ENCODE results near the gene PIBF1. TPM values are rescaled to one million over a fixed set of nuclear protein-coding genes. Genes with fewer than 3 reads are reported as not detected.

The PIBF1 gene
- total and polyA plus RNA-seq, 2 donors (not counting 1 experiment from before 2014, with no cell fraction given): 9.6 to 25.1 TPM

DNA sequence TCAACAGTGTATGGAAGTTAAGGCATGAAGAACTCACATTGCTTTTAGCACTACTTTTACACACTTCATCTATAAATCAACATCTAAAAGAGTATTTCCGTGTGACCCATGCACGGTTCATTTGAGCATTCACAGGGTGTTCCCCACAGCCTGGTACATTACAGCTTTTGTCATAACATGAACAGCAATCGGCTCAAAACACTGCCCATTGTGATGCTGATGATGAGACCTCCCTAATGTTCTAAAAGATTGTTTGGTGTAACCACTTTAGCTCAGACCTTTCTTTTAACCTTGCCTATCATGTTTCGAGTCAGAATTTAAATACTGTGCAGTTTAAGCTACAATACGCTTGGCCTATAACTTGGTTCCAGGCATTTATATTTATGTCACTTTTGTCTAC is 272.8 kb downstream of the PIBF1 start:
- H3K4me3 ChIP-seq (replicated peaks in 1 of 4; ENCODE audit: control extremely low read depth in 1 of 4, insufficient read depth in 1 of 4, low read depth in 3 of 4, low read length in 4 of 4): no peak overlapping the region
- TF ChIP-seq EZH2 (IDR thresholded peaks at IDR 0.05; ENCODE audit: low read length, missing control alignments): no peak
- TF ChIP-seq, protein P1, sequence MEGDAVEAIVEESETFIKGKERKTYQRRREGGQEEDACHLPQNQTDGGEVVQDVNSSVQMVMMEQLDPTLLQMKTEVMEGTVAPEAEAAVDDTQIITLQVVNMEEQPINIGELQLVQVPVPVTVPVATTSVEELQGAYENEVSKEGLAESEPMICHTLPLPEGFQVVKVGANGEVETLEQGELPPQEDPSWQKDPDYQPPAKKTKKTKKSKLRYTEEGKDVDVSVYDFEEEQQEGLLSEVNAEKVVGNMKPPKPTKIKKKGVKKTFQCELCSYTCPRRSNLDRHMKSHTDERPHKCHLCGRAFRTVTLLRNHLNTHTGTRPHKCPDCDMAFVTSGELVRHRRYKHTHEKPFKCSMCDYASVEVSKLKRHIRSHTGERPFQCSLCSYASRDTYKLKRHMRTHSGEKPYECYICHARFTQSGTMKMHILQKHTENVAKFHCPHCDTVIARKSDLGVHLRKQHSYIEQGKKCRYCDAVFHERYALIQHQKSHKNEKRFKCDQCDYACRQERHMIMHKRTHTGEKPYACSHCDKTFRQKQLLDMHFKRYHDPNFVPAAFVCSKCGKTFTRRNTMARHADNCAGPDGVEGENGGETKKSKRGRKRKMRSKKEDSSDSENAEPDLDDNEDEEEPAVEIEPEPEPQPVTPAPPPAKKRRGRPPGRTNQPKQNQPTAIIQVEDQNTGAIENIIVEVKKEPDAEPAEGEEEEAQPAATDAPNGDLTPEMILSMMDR (conservative IDR thresholded peaks at IDR 0.05 in 1 of 2, IDR thresholded peaks at IDR 0.05 in 1 of 2; ENCODE audit: low read depth in 1 of 2, low read length in 2 of 2): no peak
- H3K4me1 ChIP-seq (ENCODE audit: control insufficient read depth, extremely low read depth, insufficient read depth, low read length): no peaks in the 10 kb centered on the region

DNA sequence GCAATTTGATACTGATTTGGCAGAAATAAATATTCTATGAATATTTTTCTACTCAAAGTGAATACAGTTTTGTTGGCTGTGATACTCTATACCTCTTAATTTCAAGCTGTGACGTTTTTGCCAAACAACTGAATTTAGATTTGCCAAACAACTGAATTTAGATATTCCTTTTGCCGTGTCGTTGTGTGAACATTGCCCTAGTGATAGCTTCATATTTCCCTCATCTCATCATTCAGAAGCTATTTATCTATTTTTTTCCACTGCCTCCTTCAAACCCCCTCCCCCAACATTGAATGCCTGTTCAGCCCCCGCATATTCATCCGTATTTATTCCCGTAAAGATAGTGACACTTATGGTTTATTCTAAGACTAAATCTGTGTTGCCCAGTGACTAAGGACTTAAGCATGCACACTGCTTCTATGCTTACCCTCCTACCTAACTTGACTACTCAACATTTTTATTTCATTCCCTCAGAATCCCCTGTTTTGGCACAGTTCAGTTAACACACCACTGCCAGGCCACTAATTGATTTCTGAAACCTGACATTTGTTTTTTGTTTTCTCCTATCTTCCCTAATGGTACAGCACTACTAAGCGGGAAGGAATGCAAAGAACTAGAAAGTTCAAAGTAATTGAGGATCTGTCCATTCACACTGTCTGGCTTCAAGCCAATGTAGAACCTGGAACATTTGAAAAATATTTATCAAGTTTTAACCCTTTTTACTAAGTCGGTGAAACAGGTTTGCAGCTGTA is 274.1 kb downstream of the PIBF1 start:
- Histone ChIP-seq H4K20me1 (ENCODE audit: control insufficient read depth, extremely low read depth, insufficient read depth, low read length) (no peaks in the 10 kb centered on the region), H3K4me2 (ENCODE audit: extremely low read depth, insufficient read depth, low read length) (peak overlapping the region; percentile 9), H3K4me3 (replicated peaks in 1 of 4; ENCODE audit: control extremely low read depth in 1 of 4, insufficient read depth in 1 of 4, low read depth in 3 of 4, low read length in 4 of 4) (no peak overlapping the region), H3K27ac (ENCODE audit: insufficient read depth, low read length) (no peak overlapping the region), H3K9me3 (ENCODE audit: control insufficient read depth, insufficient read depth, low read depth, low read length) (no peaks in the 10 kb centered on the region), H3K27me3 (ENCODE audit: control insufficient read depth, insufficient read depth, low read length) (no peaks in the 10 kb centered on the region), H3K4me1 (ENCODE audit: control insufficient read depth, extremely low read depth, insufficient read depth, low read length) (no peaks in the 10 kb centered on the region), H3K36me3 (ENCODE audit: control insufficient read depth, insufficient read depth, low read length) (no peaks in the 10 kb centered on the region), H3K79me2 (ENCODE audit: control insufficient read depth, insufficient read depth, low read length) (no peaks in the 10 kb centered on the region), H3K9ac (ENCODE audit: insufficient read depth, low read length) (no peak overlapping the region), H2AFZ (ENCODE audit: low read length) (no peak overlapping the region)
- DNase-seq (ENCODE audit: low read depth in 2 of 2): peak; percentile 49 to 98
- TF ChIP-seq EZH2 (IDR thresholded peaks at IDR 0.05; ENCODE audit: low read length, missing control alignments): no peak
- TF ChIP-seq, protein P1 (conservative IDR thresholded peaks at IDR 0.05 in 1 of 2, IDR thresholded peaks at IDR 0.05 in 1 of 2; ENCODE audit: low read depth in 1 of 2, low read length in 2 of 2): no peak

More for the DNA sequence above, 272.8 kb downstream of the PIBF1 start:
- H3K36me3 ChIP-seq (ENCODE audit: control insufficient read depth, insufficient read depth, low read length): no peaks in the 10 kb centered on the region
- H3K27me3 ChIP-seq (ENCODE audit: control insufficient read depth, insufficient read depth, low read length): no peaks in the 10 kb centered on the region
- no peak overlapping the region for H3K27ac ChIP-seq (ENCODE audit: insufficient read depth, low read length)
- no peaks in the 10 kb centered on the region for H4K20me1 ChIP-seq (ENCODE audit: control insufficient read depth, extremely low read depth, insufficient read depth, low read length)
- H2AFZ ChIP-seq (ENCODE audit: low read length): no peak overlapping the region
- no peak overlapping the region for H3K4me2 ChIP-seq (ENCODE audit: extremely low read depth, insufficient read depth, low read length)
- DNase-seq (ENCODE audit: low read depth in 2 of 2): no peak
- H3K79me2 ChIP-seq (ENCODE audit: control insufficient read depth, insufficient read depth, low read length): no peaks in the 10 kb centered on the region
- H3K9me3 ChIP-seq (ENCODE audit: control insufficient read depth, insufficient read depth, low read depth, low read length): no peaks in the 10 kb centered on the region
- H3K9ac ChIP-seq (ENCODE audit: insufficient read depth, low read length): no peak overlapping the region

DNA sequence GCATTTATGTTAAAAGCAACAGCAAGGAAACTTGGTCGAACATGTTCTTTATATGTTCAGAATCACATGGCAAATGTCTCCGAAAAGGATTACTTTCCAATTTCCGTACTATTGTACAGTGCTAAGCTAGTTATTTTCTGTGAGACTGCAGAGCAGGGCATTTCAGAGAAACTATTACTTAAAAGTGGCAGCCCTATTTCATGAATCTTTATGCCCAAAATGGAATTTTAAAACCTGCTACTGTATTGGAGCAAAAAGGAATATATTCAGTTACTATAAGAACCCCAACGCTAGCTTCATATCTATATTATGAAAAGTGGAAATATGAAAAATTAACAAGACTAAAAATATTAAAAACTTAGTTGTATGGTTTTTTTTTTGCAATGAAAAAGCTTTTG is 274.6 kb downstream of the PIBF1 start:
- no peaks in the 10 kb centered on the region for H3K36me3 ChIP-seq (ENCODE audit: control insufficient read depth, insufficient read depth, low read length)
- TF ChIP-seq EZH2 (IDR thresholded peaks at IDR 0.05; ENCODE audit: low read length, missing control alignments): no peak
- TF ChIP-seq, protein P1 (conservative IDR thresholded peaks at IDR 0.05 in 1 of 2, IDR thresholded peaks at IDR 0.05 in 1 of 2; ENCODE audit: low read depth in 1 of 2, low read length in 2 of 2): no peak
- H3K9ac ChIP-seq (ENCODE audit: insufficient read depth, low read length): no peak overlapping the region

More for the DNA sequence above, 274.6 kb downstream of the PIBF1 start:
- no peak for DNase-seq (ENCODE audit: low read depth in 2 of 2)
- Histone ChIP-seq H3K9me3 (ENCODE audit: control insufficient read depth, insufficient read depth, low read depth, low read length) (no peaks in the 10 kb centered on the region), H3K27ac (ENCODE audit: insufficient read depth, low read length) (no peak overlapping the region), H3K79me2 (ENCODE audit: control insufficient read depth, insufficient read depth, low read length) (no peaks in the 10 kb centered on the region), H3K27me3 (ENCODE audit: control insufficient read depth, insufficient read depth, low read length) (no peaks in the 10 kb centered on the region), H3K4me3 (replicated peaks in 1 of 4; ENCODE audit: control extremely low read depth in 1 of 4, insufficient read depth in 1 of 4, low read depth in 3 of 4, low read length in 4 of 4) (no peak overlapping the region), H2AFZ (ENCODE audit: low read length) (no peak overlapping the region), H3K4me2 (ENCODE audit: extremely low read depth, insufficient read depth, low read length) (no peak overlapping the region), H3K4me1 (ENCODE audit: control insufficient read depth, extremely low read depth, insufficient read depth, low read length) (no peaks in the 10 kb centered on the region), H4K20me1 (ENCODE audit: control insufficient read depth, extremely low read depth, insufficient read depth, low read length) (no peaks in the 10 kb centered on the region)

Measured in fibroblast of lung (primary cell).